HepG2 (cell line): ENCODE measurements around the gene CRYBA1. TPM values are rescaled to one million over a fixed set of nuclear protein-coding genes. Genes with fewer than 3 reads are reported as not detected.

ENCODE experiments used
- BRCA1 ChIP-seq: sonication (generic); formaldehyde crosslinking; IDR thresholded peaks from 2 replicates; pipeline ENCODE4 v1.4.0; 2020; ENCODE audit warnings: missing genetic modification reagents
- GZF1 ChIP-seq: sonication (generic); formaldehyde crosslinking; IDR thresholded peaks from 2 replicates; pipeline ENCODE4 v1.5.1; 2020; ENCODE audit warnings: mild to moderate bottlenecking, missing genetic modification reagents
- ISL2 ChIP-seq: sonication (generic); formaldehyde crosslinking; IDR thresholded peaks from 2 replicates; pipeline ENCODE4 v1.5.0; 2020; ENCODE audit warnings: missing genetic modification reagents
- MAFF ChIP-seq: IDR thresholded peaks from 2 replicates; pipeline ENCODE4 v1.6.1; 2011; ENCODE audit warnings: low read depth, low read length, improper control_type of control experiment
- MAFK ChIP-seq, 2 experiments: IDR thresholded peaks in 1 of 2; conservative IDR thresholded peaks in 1 of 2; 2 replicates each; pipeline ENCODE4 v1.6.1; 2011; ENCODE audit warnings: improper control_type of control experiment in 2 of 2, low read length in 2 of 2
- NCOA1 ChIP-seq: sonication (generic); formaldehyde crosslinking; IDR thresholded peaks from 2 replicates; pipeline ENCODE4 v1.9.0; 2021; ENCODE audit warnings: missing genetic modification reagents
- NFE2L2 ChIP-seq: fragments of 150-350 bp; IDR thresholded peaks from 2 replicates; pipeline ENCODE4 v1.6.1; 2014; ENCODE audit warnings: low read length
- PHF21A ChIP-seq: sonication (generic); formaldehyde crosslinking; IDR thresholded peaks from 2 replicates; pipeline ENCODE4 v1.5.0; 2020; ENCODE audit warnings: mild to moderate bottlenecking, missing genetic modification reagents
- SAFB2 ChIP-seq: sonication (generic); formaldehyde crosslinking; IDR thresholded peaks from 2 replicates; pipeline ENCODE4 v1.5.1; 2020; ENCODE audit warnings: missing genetic modification reagents, low read depth, mild to moderate bottlenecking, borderline replicate concordance
- TRIM24 ChIP-seq: sonication (generic); formaldehyde crosslinking; IDR thresholded peaks from 2 replicates; pipeline ENCODE4 v1.8.0; 2022; ENCODE audit warnings: mild to moderate bottlenecking, missing genetic modification reagents
- ZNF251 ChIP-seq: sonication (generic); formaldehyde crosslinking; IDR thresholded peaks from 2 replicates; pipeline ENCODE4 v1.9.0; 2021; ENCODE audit warnings: mild to moderate bottlenecking, missing genetic modification reagents
- ZNF329 ChIP-seq: sonication (generic); formaldehyde crosslinking; IDR thresholded peaks from 2 replicates; pipeline ENCODE4 v1.9.0; 2021; ENCODE audit warnings: low read depth, mild to moderate bottlenecking, missing genetic modification reagents
- ZNF343 ChIP-seq: sonication (generic); formaldehyde crosslinking; IDR thresholded peaks from 2 replicates; pipeline ENCODE4 v1.4.0; 2020; ENCODE audit warnings: mild to moderate bottlenecking, missing genetic modification reagents
- ZNF557 ChIP-seq: sonication (generic); formaldehyde crosslinking; IDR thresholded peaks from 2 replicates; pipeline ENCODE4 v1.4.0; 2020; ENCODE audit warnings: missing genetic modification reagents
- ZNF703 ChIP-seq: sonication (generic); formaldehyde crosslinking; IDR thresholded peaks from 2 replicates; pipeline ENCODE4 v1.5.1; 2020; ENCODE audit warnings: missing genetic modification reagents, mild to moderate bottlenecking, moderate library complexity, borderline replicate concordance
- polyA plus RNA-seq, 8 experiments: library from polyadenylated mRNA; depleted of rRNA in 3 of 8; stranded (reverse) in 7 of 8; unstranded in 1 of 8; fragments of >200 nt; fragmentation: Illumina TruSeq in 4 of 8; extraction: Trizol in 4 of 8; gene quantifications; 2 replicates each; pipeline versions ENCODE4 v1.2.1 to v1.2.3, GENCODE V29; 2011 to 2016; ENCODE audit warnings: low read depth in 4 of 8, missing spikeins in 1 of 8, mixed read lengths in 1 of 8; ENCODE audit not compliant: insufficient read depth in 1 of 8
- total RNA-seq, 5 experiments: library from RNA; depleted of rRNA; stranded (reverse); fragments of >200 nt; fragmentation: Illumina TruSeq; extraction: Trizol; gene quantifications; 2 replicates each; pipeline ENCODE4 v1.2.3, GENCODE V29; 2016; ENCODE audit warnings: low read depth in 1 of 5
- TF ChIP-seq, protein P1 (sequence below): sonication (generic); formaldehyde crosslinking; IDR thresholded peaks from 2 replicates; pipeline ENCODE4 v1.4.0; 2020; ENCODE audit warnings: missing genetic modification reagents
- TF ChIP-seq, protein P2 (sequence below): IDR thresholded peaks from 2 replicates; pipeline ENCODE4 v1.6.1; 2016; ENCODE audit warnings: low read depth

CRYBA1 gene
- total and polyA plus RNA-seq, 2 of the 13 experiments (the other 11 are each of a cell fraction or from before 2014, with no cell fraction given) = not detected

DNA sequence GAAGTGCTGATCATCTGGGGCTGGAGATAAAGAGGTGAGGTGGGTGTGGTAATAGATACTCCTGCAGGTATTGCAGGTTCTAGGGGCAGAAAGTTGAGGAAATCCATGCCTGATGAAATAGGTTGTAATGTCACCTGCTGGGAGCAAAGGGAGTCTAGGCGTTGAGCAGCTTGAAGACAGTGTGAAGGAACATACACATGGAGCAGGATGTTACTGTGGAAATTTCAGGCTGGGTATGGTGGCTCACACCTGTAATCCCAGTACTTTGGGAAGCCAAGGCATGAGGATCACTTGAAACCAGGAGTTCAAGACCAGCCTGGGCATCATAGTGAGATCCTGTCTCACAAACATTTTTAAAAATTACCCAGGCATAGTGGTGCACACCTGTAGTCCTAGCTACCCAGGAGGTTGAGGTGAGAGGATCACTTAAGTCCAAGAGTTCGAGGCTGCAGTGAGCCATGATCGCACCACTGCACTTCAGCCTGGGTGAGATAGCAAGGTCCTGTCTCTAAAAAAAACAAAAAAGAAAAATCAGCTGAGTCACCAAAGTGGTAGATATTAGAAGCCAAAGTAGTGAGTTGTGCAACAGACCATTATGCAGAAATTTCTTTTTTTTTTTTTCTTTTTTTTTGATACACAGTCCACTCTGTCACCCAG lies 9.1 kb upstream of the CRYBA1 start (continued):
- TF ChIP-seq MAFF = 0 out of 2 replicates have a peak, but pooled peaks have one; percentile 19
- TF ChIP-seq MAFK (conservative IDR thresholded peaks at IDR 0.05 in 1 of 2, IDR thresholded peaks at IDR 0.05 in 1 of 2; ENCODE audit: low read length in 2 of 2) = peak; percentile 26 to 54; a peak in 3 of 4 replicates
- TF ChIP-seq TRIM24 (CRISPR knock-in tag) = no peak
- TF ChIP-seq ZNF251 (CRISPR knock-in tag) = no peak
- TF ChIP-seq ZNF557 = no peak
- peak; percentile 47; the same call in 1 of the 2 replicates for TF ChIP-seq NFE2L2
- TF ChIP-seq, protein P1, sequence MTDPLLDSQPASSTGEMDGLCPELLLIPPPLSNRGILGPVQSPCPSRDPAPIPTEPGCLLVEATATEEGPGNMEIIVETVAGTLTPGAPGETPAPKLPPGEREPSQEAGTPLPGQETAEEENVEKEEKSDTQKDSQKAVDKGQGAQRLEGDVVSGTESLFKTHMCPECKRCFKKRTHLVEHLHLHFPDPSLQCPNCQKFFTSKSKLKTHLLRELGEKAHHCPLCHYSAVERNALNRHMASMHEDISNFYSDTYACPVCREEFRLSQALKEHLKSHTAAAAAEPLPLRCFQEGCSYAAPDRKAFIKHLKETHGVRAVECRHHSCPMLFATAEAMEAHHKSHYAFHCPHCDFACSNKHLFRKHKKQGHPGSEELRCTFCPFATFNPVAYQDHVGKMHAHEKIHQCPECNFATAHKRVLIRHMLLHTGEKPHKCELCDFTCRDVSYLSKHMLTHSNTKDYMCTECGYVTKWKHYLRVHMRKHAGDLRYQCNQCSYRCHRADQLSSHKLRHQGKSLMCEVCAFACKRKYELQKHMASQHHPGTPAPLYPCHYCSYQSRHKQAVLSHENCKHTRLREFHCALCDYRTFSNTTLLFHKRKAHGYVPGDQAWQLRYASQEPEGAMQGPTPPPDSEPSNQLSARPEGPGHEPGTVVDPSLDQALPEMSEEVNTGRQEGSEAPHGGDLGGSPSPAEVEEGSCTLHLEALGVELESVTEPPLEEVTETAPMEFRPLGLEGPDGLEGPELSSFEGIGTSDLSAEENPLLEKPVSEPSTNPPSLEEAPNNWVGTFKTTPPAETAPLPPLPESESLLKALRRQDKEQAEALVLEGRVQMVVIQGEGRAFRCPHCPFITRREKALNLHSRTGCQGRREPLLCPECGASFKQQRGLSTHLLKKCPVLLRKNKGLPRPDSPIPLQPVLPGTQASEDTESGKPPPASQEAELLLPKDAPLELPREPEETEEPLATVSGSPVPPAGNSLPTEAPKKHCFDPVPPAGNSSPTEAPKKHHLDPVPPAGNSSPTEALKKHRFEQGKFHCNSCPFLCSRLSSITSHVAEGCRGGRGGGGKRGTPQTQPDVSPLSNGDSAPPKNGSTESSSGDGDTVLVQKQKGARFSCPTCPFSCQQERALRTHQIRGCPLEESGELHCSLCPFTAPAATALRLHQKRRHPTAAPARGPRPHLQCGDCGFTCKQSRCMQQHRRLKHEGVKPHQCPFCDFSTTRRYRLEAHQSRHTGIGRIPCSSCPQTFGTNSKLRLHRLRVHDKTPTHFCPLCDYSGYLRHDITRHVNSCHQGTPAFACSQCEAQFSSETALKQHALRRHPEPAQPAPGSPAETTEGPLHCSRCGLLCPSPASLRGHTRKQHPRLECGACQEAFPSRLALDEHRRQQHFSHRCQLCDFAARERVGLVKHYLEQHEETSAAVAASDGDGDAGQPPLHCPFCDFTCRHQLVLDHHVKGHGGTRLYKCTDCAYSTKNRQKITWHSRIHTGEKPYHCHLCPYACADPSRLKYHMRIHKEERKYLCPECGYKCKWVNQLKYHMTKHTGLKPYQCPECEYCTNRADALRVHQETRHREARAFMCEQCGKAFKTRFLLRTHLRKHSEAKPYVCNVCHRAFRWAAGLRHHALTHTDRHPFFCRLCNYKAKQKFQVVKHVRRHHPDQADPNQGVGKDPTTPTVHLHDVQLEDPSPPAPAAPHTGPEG (CRISPR knock-in tag) = no peak
- TF ChIP-seq ZNF703 (CRISPR knock-in tag) = no peak
- TF ChIP-seq PHF21A (CRISPR knock-in tag) = no peak
- peak; percentile 83; the same call in 1 of the 2 replicates for TF ChIP-seq ZNF329
- TF ChIP-seq GZF1 (CRISPR knock-in tag) = no peak
- TF ChIP-seq BRCA1 = no peak
- TF ChIP-seq ISL2 (CRISPR knock-in tag) = no peak
- no peak for TF ChIP-seq SAFB2 (CRISPR knock-in tag)
- TF ChIP-seq ZNF343 (CRISPR knock-in tag) = no peak
- TF ChIP-seq NCOA1 (CRISPR knock-in tag) = no peak
- TF ChIP-seq, protein P2, sequence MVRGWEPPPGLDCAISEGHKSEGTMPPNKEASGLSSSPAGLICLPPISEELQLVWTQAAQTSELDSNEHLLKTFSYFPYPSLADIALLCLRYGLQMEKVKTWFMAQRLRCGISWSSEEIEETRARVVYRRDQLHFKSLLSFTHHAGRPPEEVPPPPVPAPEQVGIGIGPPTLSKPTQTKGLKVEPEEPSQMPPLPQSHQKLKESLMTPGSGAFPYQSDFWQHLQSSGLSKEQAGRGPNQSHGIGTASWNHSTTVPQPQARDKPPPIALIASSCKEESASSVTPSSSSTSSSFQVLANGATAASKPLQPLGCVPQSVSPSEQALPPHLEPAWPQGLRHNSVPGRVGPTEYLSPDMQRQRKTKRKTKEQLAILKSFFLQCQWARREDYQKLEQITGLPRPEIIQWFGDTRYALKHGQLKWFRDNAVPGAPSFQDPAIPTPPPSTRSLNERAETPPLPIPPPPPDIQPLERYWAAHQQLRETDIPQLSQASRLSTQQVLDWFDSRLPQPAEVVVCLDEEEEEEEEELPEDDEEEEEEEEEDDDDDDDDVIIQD (CRISPR knock-in tag) = no peak
